EL (cell line): Measurements from ENCODE around the gene TMEM260.
"Not testable (repeated sequence)": the region's sequence is repeated elsewhere in the genome, so short reads cannot be mapped to it uniquely, and the experiment has no call there.

Experiments used
- DNase-seq: peaks from one replicate; pipeline ENCODE4 v3.0.0-alpha.2; 2016

The TMEM260 gene

DNA sequence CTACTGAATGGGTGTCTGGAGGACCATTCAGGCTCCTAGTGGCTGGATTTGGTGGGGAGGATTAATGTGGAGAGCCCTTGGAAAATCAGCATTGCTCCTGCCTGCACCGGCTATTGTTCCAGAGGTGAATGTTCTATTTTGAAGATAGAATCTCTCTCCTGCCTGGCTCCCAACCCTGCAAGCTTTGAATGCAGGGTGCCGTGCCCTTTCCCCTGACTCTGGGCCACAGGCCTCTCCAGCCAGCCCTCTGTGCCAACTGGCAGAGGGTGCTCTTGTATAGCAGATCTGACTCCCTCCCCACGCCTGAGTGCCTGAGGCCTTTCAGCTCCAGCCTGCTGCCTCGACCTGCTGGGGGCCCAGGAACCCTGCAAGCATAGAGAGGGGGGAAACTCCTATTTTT is 106.8 kb downstream of the TMEM260 start:
- no peak for DNase-seq

DNA sequence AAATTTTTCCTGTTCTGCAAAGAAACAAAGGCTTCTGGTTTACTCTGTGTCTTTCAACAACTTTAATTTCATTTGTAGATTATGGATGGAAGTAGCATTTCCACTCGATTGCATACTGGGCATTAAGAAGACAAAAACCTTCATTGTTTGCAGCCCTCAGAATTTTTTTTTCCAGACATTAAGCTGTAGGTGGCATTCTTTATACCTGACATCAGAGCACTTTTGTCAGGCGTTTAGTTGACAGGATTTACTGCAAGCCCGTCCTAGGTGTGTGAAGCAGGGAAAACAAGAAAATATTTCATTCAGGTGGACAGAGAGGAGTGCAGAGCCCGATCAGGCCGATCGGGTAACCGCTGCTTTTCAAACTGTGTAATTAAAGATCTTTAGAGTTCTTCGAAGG is 107.5 kb downstream of the TMEM260 start:
- DNase-seq = no peak

DNA sequence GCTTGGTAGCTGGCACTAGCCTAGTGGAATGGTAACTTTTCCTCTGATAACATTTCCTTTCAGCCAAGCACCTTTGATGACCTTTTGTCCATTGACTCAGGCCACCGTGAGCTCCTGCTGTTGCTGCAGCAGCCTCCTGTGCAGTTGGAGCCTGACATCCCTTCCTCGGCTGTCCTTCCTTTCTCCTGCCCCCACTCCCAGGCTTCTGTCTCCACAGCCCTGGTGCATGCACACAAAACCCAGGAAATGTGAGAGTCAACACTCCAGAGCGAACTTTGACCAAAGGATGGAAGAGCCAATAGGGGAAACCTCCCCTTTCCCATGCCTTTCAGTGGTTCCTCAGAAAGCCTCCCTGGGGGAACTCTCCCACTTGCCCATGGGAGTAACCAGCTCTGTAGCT is 115.0 kb downstream of the TMEM260 start:
- no peak for DNase-seq

DNA sequence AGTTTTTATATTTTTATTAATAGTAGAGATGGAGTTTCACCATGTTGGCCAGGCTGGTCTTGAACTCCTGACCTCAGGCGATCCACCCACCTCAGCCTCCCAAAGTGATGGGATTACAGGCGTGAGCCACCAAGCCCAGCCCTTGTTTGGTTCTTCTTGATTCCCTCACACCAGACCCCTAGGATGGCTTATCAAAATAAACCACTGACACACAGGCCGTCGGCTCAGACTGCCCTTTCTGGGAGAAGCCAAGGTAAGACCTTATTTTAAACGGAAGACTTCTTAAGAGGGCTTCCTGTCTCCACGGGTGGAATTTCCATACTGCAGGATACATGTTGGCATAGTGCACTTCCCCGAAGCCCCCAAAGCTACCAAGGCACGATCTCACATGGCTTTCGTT is 115.6 kb downstream of the TMEM260 start:
- DNase-seq = not testable (repeated sequence)
